Thoracic aorta (tissue), 2 donors: ENCODE data around the gene ODAD3. TPM values are rescaled to one million over a fixed set of nuclear protein-coding genes. Genes with fewer than 3 reads are reported as not detected.

Experiments
- ATAC-seq: fragments of 150-250 bp; one replicate; pipeline ENCODE4 v1.8.0; 2017; ENCODE audit warnings: low read depth; ENCODE audit not compliant: insufficient number of reproducible peaks, low FRiP score
- DNase-seq: peaks from one replicate; pipeline ENCODE4 v3.0.0-alpha.2; 2020; ENCODE audit warnings: low spot score
- H3K27ac ChIP-seq, 2 donors: fragments of 200-600 bp; sonication (generic); 1 replicate in 1 of 2; 2 replicates in 1 of 2; pipeline ENCODE4 v1.5.1; 2016; ENCODE audit warnings: mild to moderate bottlenecking in 2 of 2, moderate library complexity in 2 of 2
- H3K27me3 ChIP-seq: fragments of 200-600 bp; sonication (generic); replicated peaks from 2 replicates; pipeline ENCODE4 v1.6.0; 2016; ENCODE audit warnings: mild to moderate bottlenecking; ENCODE audit not compliant: insufficient read depth
- H3K36me3 ChIP-seq: fragments of 200-600 bp; sonication (generic); one replicate; pipeline ENCODE4 v1.5.1; 2016
- H3K4me1 ChIP-seq, 2 donors: fragments of 200-600 bp; sonication (generic); 1 replicate in 1 of 2; 2 replicates in 1 of 2; pipeline versions ENCODE4 v1.5.1 to v1.6.0; 2016; ENCODE audit warnings: low read depth in 2 of 2, mild to moderate bottlenecking in 1 of 2; ENCODE audit not compliant: control insufficient read depth in 1 of 2
- H3K4me3 ChIP-seq: fragments of 200-600 bp; sonication (generic); 2 replicates; pipeline ENCODE4 v1.5.1; 2016; ENCODE audit warnings: mild to moderate bottlenecking
- H3K9me3 ChIP-seq: fragments of 200-600 bp; sonication (generic); 2 replicates; pipeline ENCODE4 v1.5.1; 2016
- total RNA-seq, 2 donors: library from RNA; depleted of rRNA; stranded (reverse); fragments of >200 nt; gene quantifications; one replicate each; pipeline versions ENCODE4 v1.1.0 to v1.2.3, GENCODE V29; 2016
- TF ChIP-seq, protein P1 (sequence below): fragments of 200-600 bp; sonication (generic); IDR thresholded peaks from one replicate; pipeline ENCODE4 v1.5.1; 2019; ENCODE audit warnings: antibody characterized with exemption

ODAD3 gene
- total RNA-seq, 2 donors from 2014 or later: 0.35 to 2.0 TPM

DNA sequence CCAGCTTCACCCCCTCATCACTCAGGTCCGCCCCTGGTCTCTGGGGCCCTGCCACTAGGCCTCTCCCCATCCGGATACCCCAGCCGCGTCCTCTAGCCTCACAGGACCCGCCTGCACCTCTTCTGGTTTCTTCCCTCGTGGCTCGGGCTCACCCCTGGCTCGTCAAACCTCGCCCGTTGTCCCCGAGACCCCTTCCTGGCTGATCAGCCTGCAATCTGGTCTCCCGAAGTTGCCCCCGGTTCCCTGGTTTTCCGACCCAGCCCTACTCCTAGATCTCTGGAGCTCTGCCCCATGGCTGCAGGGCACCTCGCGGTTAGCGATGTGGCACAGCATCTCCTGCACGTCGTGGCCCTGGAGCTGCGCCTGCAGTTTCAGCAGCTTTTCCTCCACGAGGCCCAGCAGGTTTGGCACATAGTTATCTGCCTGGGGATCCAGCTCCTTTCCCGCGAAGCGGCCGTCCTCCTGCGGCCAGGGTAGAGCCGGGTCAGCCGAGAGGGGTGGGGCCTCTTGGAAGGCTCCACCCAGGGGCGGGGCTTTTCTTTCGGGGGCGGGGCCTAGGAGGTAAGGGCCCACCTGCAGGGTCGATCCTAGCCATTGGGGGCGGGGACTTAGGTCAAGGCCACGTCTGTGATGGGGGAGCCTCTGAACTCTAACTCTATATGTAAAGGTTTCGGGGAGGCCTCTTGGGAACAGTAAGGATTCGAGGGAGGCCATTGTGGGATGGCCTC lies 13.4 kb downstream of the ODAD3 start:
- TF ChIP-seq, protein P1, sequence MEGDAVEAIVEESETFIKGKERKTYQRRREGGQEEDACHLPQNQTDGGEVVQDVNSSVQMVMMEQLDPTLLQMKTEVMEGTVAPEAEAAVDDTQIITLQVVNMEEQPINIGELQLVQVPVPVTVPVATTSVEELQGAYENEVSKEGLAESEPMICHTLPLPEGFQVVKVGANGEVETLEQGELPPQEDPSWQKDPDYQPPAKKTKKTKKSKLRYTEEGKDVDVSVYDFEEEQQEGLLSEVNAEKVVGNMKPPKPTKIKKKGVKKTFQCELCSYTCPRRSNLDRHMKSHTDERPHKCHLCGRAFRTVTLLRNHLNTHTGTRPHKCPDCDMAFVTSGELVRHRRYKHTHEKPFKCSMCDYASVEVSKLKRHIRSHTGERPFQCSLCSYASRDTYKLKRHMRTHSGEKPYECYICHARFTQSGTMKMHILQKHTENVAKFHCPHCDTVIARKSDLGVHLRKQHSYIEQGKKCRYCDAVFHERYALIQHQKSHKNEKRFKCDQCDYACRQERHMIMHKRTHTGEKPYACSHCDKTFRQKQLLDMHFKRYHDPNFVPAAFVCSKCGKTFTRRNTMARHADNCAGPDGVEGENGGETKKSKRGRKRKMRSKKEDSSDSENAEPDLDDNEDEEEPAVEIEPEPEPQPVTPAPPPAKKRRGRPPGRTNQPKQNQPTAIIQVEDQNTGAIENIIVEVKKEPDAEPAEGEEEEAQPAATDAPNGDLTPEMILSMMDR: no peak
- ATAC-seq (no peak), DNase-seq (no peak)
- H3K4me3 ChIP-seq: peak overlapping the region; percentile 68
- H3K9me3 ChIP-seq: no peaks in the 10 kb centered on the region
- H3K4me1 ChIP-seq: peaks cover 17 to 45% of the 10 kb centered on the region in 2 donors
- peaks cover 13% of the 10 kb centered on the region for H3K27me3 ChIP-seq
- H3K27ac ChIP-seq: peak overlapping the region; percentile 25 to 52
- H3K36me3 ChIP-seq: no peaks in the 10 kb centered on the region

DNA sequence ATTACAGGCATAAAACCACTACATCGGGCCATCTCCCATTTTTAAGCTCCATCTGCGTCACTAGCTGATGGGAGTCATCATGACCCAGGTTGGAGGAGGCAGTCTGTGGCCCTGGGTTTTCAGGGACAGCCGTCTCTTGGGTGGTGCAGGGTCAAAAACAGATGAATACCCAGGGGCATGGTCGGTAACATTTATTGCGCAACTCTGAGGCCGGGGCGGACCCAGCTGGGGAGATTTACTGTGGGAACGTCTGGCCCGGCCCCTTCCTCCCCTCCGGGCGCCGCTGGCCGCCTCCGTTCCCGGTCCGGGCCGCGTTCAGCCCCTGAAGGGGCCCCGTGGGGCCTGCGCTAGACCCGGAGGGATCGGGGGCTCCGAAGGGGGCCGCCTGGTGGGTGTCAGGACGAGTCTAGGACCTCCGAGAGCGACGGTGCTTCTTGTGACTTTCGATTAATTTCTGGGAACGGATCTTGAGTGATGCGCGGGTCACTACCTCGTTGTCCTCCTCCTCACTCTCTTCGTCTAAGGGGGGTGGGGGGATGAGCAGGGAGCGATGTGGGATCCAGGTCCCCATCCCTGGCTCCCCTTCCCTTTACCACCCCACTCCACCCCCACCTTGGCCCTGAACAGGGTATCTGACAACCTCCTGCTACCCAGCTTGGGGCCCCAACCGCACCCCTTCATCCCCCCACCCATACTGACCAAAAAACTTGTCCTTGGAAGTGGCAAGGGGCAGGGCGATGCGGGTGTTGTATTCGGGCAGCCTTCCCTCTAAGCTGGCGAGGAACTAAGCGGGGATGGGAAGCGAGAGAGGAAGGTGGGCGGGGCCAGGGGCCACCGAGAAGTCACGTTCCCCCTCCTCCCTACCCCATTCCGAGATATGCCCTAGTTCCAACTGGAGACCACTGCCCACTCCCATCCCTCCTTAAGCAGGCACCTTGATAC lies 14.2 kb downstream of the ODAD3 start:
- Histone ChIP-seq H3K4me1 (peaks cover 17 to 45% of the 10 kb centered on the region in 2 donors), H3K27me3 (peaks cover 13% of the 10 kb centered on the region), H3K36me3 (no peaks in the 10 kb centered on the region), H3K27ac (peak overlapping the region; percentile 25 to 52), H3K4me3 (peak overlapping the region; percentile 68), H3K9me3 (no peaks in the 10 kb centered on the region)
- ATAC-seq (peak; percentile 12), DNase-seq (no peak)
- TF ChIP-seq, protein P1: no peak

DNA sequence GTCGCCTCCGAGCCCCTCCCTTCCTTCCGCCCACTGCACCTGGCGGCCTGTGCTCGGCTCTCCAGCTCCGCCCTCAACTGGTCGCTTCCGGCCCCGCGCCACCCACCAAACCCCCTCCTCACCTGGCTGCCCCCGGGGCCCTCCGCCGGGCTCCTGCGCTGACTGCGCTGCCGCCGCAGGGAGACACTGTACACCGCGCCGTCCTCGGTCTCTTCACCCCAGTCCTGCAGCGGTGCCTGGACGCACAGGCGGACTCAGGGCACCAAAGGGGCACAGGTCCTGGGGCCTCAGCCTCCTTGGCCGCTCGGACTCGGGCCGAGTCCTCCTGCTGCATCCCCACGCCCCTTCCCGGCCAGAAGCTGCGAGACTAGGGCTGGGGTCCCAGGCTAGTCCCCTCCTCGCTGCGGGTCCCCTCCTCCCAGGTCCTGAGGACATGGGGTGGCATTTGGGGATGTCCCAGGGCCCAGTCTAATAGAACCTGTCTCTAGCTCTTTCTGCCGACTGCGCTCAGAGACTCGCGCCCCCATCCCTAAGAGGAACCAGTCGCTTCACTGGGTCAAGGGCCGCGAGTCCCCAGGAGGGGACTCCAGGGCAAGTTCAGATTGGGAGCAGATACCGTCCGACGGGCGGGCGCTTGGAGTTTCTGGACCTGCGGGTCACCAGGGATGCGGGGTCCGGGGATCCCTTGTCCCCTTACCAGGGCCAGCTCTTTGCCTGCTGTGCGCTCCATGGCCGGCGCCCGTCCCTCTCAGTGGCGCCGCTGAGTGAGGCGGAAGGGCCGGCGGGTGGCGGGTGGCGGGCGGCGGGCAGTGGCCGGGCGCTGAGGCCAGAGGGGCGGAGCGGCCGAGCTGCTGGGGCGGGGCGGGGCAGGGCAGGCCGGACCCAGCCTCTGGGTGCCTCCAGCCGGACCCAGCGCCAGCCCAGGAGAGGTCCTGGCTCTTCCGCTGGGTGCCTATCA lies 16.1 kb downstream of the ODAD3 start, which contains the start of gene RGL3:
TSS of gene RGL3 (minus strand) at position 766 of the 958 bp plus-strand sequence. CDS start at position 730, 36 bp downstream.
- peak within 1 kb of the TSS; percentile 74 for H3K4me3 ChIP-seq
- peaks cover 17 to 45% of the 10 kb centered on the region in 2 donors for H3K4me1 ChIP-seq
- H3K27me3 ChIP-seq: peaks cover 13% of the 10 kb centered on the region
- TF ChIP-seq, protein P1: no peak
- no peak for DNase-seq
- H3K27ac ChIP-seq: peak within 1 kb of the TSS; percentile 38 to 52
- no peaks in the 10 kb centered on the region for H3K36me3 ChIP-seq
- H3K9me3 ChIP-seq: no peaks in the 10 kb centered on the region
- peak; percentile 33 for ATAC-seq

DNA sequence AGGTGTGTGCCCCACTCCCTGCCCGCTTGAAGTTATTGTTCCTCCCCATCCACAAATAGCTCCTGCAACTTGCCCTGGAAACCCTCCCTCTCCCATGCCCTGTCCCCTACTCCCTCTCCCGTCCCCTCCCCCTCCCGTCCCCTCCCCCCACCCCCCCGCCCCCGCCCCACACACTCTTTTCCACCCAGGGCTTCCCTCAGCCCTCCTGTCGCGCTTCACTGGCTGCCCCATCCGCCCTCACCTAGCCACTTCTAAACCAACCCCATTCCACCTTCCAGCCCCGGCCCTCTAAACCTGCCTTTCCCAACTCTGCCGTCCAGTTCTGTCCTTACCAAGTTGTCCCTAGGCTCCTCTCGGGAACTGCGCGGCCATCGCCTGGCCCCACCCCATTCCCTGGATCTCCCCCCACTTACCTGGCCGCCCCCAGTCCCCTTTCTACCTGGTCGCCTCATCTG lies 16.8 kb downstream of the ODAD3 start:
- Histone ChIP-seq H3K4me1 (peaks cover 17 to 42% of the 10 kb centered on the region in 2 donors), H3K9me3 (no peaks in the 10 kb centered on the region), H3K27ac (no peak overlapping the region), H3K27me3 (peaks cover 13% of the 10 kb centered on the region), H3K36me3 (no peaks in the 10 kb centered on the region), H3K4me3 (peak overlapping the region; percentile 74)
- no peak for DNase-seq
- ATAC-seq: no peak
- TF ChIP-seq, protein P1: no peak
